ENCODE results near the gene E4F1.
"Not testable (repeated sequence)": the region's sequence is repeated elsewhere in the genome, so short reads cannot be mapped to it uniquely, and the experiment has no call there.

Gene E4F1

GRCh38 chr16:2233046-2233775 lies 9.8 kb downstream of the E4F1 start:
- no peak for DNase-seq

GRCh38 chr16:2233872-2234812 lies 10.8 kb downstream of the E4F1 start:
- no peak for DNase-seq

- DNase-seq: no peak
Measured at GRCh38 chr16:2234813-2235170, 11.4 kb downstream of the E4F1 start.

GRCh38 chr16:2235234-2235651 lies 11.9 kb downstream of the E4F1 start:
- DNase-seq: no peak

- DNase-seq: no peak
Measured at GRCh38 chr16:2235695-2236336, 12.4 kb downstream of the E4F1 start.

GRCh38 chr16:2236337-2237101 lies 13.1 kb downstream of the E4F1 start, which contains the start of gene DNASE1L2:
Gene DNASE1L2, plus strand, starts transcription at chr16:2236444. Its CDS starts 373 bp downstream, at chr16:2236817.
- no peak for DNase-seq

GRCh38 chr16:2237102-2237482 lies 13.7 kb downstream of the E4F1 start:
- DNase-seq: no peak

GRCh38 chr16:2237493-2238149 lies 14.2 kb downstream of the E4F1 start:
- no peak for DNase-seq

- DNase-seq: no peak
Measured at GRCh38 chr16:2238150-2238837, 14.9 kb downstream of the E4F1 start.

- no peak for DNase-seq
Measured at GRCh38 chr16:2238838-2239675, 15.7 kb downstream of the E4F1 start.

GRCh38 chr16:2240331-2240730 lies 16.9 kb downstream of the E4F1 start:
- DNase-seq: not testable (repeated sequence)

GRCh38 chr16:2242598-2242997 lies 19.2 kb downstream of the E4F1 start:
- DNase-seq: no peak

GRCh38 chr16:2243031-2243528 lies 19.7 kb downstream of the E4F1 start:
- DNase-seq: no peak

- no peak for DNase-seq
Measured at GRCh38 chr16:2243781-2244180, 20.4 kb downstream of the E4F1 start.

GRCh38 chr16:2244301-2244700 lies 20.9 kb downstream of the E4F1 start:
- no peak for DNase-seq

- no peak for DNase-seq
Measured at GRCh38 chr16:2244926-2245795, 21.8 kb downstream of the E4F1 start.

GRCh38 chr16:2246301-2246885 lies 23.0 kb downstream of the E4F1 start:
- no peak for DNase-seq

- peak; percentile 36 to 37 for DNase-seq
Measured at GRCh38 chr16:2250652-2251295, 27.4 kb downstream of the E4F1 start.

Measured in stimulated activated CD4-positive, alpha-beta T cell treated with anti-CD3 and anti-CD28 coated beads, Interleukin-4, amount 100 ng/mL, for 4 hours (primary cell).